Measurements from ENCODE around the gene RAB9A.

Gene RAB9A

GRCh38 chrX:13752646-13753045, 63.7 kb downstream of the RAB9A start (continued):
- no peak for TF ChIP-seq TSHZ2 (CRISPR knock-in tag; IDR thresholded peaks at IDR 0.05)
- no peak for TF ChIP-seq ZFP30 (CRISPR knock-in tag; IDR thresholded peaks at IDR 0.05)
- no peak for TF ChIP-seq CSRNP3 (CRISPR knock-in tag; IDR thresholded peaks at IDR 0.05)
- TF ChIP-seq GLIS3 (CRISPR knock-in tag; IDR thresholded peaks at IDR 0.05) = no peak
- no peak for TF ChIP-seq CSDC2 (CRISPR knock-in tag; IDR thresholded peaks at IDR 0.05)
- no peak for TF ChIP-seq ZNF70 (CRISPR knock-in tag; IDR thresholded peaks at IDR 0.05)
- TF ChIP-seq RARB (CRISPR knock-in tag; IDR thresholded peaks at IDR 0.05) = no peak

GRCh38 chrX:13754765-13755164, 65.8 kb downstream of the RAB9A start:
- TF ChIP-seq ARNTL (CRISPR knock-in tag; IDR thresholded peaks at IDR 0.05; ENCODE audit: borderline replicate concordance, low read depth) (no peak), GLIS3 (CRISPR knock-in tag; IDR thresholded peaks at IDR 0.05) (no peak), ZNF8 (CRISPR knock-in tag; IDR thresholded peaks at IDR 0.05) (no peak), ZC3H10 (CRISPR knock-in tag; IDR thresholded peaks at IDR 0.05) (no peak), TSHZ2 (CRISPR knock-in tag; IDR thresholded peaks at IDR 0.05) (no peak), RARB (CRISPR knock-in tag; IDR thresholded peaks at IDR 0.05) (no peak), TCF4 (CRISPR knock-in tag; IDR thresholded peaks at IDR 0.05; ENCODE audit: borderline replicate concordance) (no peak), CSDC2 (CRISPR knock-in tag; IDR thresholded peaks at IDR 0.05) (no peak), SNAI2 (CRISPR knock-in tag; IDR thresholded peaks at IDR 0.05) (no peak), ESRRG (CRISPR knock-in tag; IDR thresholded peaks at IDR 0.05) (no peak), CSRNP3 (CRISPR knock-in tag; IDR thresholded peaks at IDR 0.05) (no peak), ZNF565 (CRISPR knock-in tag; conservative IDR thresholded peaks at IDR 0.05; ENCODE audit: low read depth) (no peak), PATZ1 (CRISPR knock-in tag; IDR thresholded peaks at IDR 0.05; ENCODE audit: borderline replicate concordance) (no peak), BACH2 (CRISPR knock-in tag; IDR thresholded peaks at IDR 0.05; ENCODE audit: borderline replicate concordance) (no peak), ISL1 (CRISPR knock-in tag; IDR thresholded peaks at IDR 0.05) (no peak), ZFP30 (CRISPR knock-in tag; IDR thresholded peaks at IDR 0.05) (no peak), OSR1 (CRISPR knock-in tag; IDR thresholded peaks at IDR 0.05) (no peak), PPARA (CRISPR knock-in tag; IDR thresholded peaks at IDR 0.05; ENCODE audit: borderline replicate concordance) (no peak), ZFP3 (CRISPR knock-in tag; IDR thresholded peaks at IDR 0.05) (no peak)
- no peak for ATAC-seq

- no peak for ATAC-seq
- no peak for TF ChIP-seq OSR1 (CRISPR knock-in tag; IDR thresholded peaks at IDR 0.05)
- no peak for TF ChIP-seq BACH2 (CRISPR knock-in tag; IDR thresholded peaks at IDR 0.05; ENCODE audit: borderline replicate concordance)
- no peak for TF ChIP-seq ZNF8 (CRISPR knock-in tag; IDR thresholded peaks at IDR 0.05)
- no peak for TF ChIP-seq TCF4 (CRISPR knock-in tag; IDR thresholded peaks at IDR 0.05; ENCODE audit: borderline replicate concordance)
- no peak for TF ChIP-seq RARB (CRISPR knock-in tag; IDR thresholded peaks at IDR 0.05)
- TF ChIP-seq TOX (CRISPR knock-in tag; IDR thresholded peaks at IDR 0.05; ENCODE audit: borderline replicate concordance) = no peak
- TF ChIP-seq CSRNP3 (CRISPR knock-in tag; IDR thresholded peaks at IDR 0.05) = no peak
- no peak for TF ChIP-seq ARNTL (CRISPR knock-in tag; IDR thresholded peaks at IDR 0.05; ENCODE audit: borderline replicate concordance, low read depth)
These were observed 66.3 kb downstream of the RAB9A start for GRCh38 chrX:13755254-13755653.

Data from SK-N-SH treated with all-trans-retinoic acid at 6 μM for 48 hours (cell line).